Measurements from ENCODE around the gene ARHGAP27.
A peak's percentile ranks its signal among the peaks of the same experiment; 100 is the strongest.
"Not testable (repeated sequence)": the region's sequence is repeated elsewhere in the genome, so short reads cannot be mapped to it uniquely, and the experiment has no call there.

The ARHGAP27 gene

GRCh38 chr17:45361451-45361850 is 71.2 kb downstream of the ARHGAP27 start:
- DNase-seq (ENCODE audit: low spot score): no peak

DNA sequence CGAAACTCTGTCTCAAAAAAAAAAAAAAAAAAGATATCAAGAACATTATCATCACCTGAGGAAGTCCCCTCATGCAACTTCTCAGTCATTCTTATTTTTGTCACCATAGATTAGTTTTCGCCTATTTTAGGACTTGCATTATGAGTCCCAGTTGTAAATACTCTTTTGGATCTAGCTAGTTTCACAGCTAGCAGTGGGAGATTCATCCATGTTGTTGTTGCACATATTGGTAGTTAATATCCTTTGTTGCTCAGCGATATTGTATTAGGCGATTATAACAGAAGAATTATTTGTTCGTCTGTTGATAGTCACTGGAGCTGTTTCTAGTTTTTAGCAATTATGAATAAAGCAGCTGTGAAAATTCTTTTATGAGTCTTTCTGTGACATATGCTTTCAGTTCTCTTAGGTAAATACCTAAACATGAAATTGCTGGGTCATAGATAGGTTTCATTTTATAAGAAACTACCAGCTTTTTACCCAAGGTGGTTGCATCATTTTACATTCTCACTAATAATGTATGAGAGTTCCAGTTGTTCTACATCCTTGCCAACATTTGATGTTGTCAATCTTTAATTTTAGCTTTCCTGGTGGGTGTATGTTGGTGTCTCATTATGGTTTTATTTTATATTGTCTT is 75.2 kb downstream of the ARHGAP27 start:
- DNase-seq (ENCODE audit: low spot score): no peak

DNA sequence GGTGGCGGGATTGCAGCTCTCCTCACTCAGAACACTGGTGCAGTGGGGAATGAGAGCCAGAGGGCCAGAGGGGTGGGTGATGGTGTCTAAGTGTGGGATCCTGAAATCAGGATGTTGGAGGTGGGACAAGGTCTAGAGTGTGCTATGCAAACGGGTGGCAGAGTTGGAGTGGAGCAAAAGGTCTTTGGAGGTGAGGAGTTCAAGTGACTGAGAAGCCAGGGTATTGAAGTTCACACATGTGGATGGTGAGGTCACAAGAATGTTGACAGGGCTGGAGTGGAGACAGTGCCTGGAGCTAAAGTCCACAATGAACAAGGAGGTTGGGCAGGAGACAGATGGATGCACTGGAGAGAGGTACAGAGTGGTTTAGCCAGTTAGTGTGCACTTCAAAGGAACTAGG is 77.6 kb downstream of the ARHGAP27 start:
- no peak for DNase-seq (ENCODE audit: low spot score)

DNA sequence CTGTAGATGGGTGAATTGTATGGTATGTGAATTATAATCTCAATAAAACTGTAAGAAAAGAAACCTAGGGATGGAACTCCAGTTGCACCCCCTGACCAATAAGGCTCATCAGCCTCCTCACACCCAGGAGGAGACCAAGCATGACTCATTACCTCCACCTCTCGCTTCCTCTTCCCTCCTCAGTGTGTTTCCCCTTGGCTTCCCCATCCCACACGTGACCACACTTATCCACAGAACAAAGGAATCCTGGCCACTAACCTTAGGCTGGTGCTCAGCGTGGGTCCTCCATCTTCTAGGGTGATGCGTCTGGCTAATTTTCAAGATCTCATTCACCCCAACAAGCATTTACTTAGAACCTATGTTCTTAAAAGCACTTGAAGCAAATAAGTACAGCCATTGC is 79.6 kb downstream of the ARHGAP27 start:
- DNase-seq (ENCODE audit: low spot score): peak; percentile 28

- DNase-seq (ENCODE audit: low spot score): no peak
These were observed 80.8 kb downstream of the ARHGAP27 start for GRCh38 chr17:45351831-45352230.

GRCh38 chr17:45347444-45347843 is 85.2 kb downstream of the ARHGAP27 start:
- DNase-seq (ENCODE audit: low spot score): no peak

- DNase-seq (ENCODE audit: low spot score): no peak
These were observed 86.3 kb downstream of the ARHGAP27 start for GRCh38 chr17:45346216-45347015.

- DNase-seq (ENCODE audit: low spot score): no peak
These were observed 87.0 kb downstream of the ARHGAP27 start for GRCh38 chr17:45345554-45346215.

DNA sequence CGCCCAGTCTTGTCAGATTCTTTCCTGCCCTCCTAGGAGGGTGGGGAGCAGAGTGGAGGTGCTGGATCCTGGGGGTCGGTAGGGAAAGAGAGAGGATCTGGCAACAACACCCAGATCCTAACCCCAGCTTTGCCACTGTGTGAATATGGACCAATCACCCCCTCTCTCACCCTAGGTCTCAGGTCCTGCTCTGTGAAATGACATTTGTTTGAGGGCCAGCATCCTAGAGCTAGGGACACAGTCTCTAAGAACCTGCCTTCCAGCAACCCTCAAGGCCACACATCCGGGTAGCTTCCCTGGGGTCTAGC is 87.5 kb downstream of the ARHGAP27 start:
- no peak for DNase-seq (ENCODE audit: low spot score)

- DNase-seq (ENCODE audit: low spot score): not testable (repeated sequence)
These were observed 88.6 kb downstream of the ARHGAP27 start for GRCh38 chr17:45343967-45344664.
